ENCODE results near the gene AGMAT. TPM values are rescaled to one million over a fixed set of nuclear protein-coding genes. Genes with fewer than 3 reads are reported as not detected.

Gene AGMAT
- total and polyA plus RNA-seq, 2 of the 13 experiments (the other 11 are each of a cell fraction or from before 2014, with no cell fraction given): 59.1 to 174 TPM

DNA sequence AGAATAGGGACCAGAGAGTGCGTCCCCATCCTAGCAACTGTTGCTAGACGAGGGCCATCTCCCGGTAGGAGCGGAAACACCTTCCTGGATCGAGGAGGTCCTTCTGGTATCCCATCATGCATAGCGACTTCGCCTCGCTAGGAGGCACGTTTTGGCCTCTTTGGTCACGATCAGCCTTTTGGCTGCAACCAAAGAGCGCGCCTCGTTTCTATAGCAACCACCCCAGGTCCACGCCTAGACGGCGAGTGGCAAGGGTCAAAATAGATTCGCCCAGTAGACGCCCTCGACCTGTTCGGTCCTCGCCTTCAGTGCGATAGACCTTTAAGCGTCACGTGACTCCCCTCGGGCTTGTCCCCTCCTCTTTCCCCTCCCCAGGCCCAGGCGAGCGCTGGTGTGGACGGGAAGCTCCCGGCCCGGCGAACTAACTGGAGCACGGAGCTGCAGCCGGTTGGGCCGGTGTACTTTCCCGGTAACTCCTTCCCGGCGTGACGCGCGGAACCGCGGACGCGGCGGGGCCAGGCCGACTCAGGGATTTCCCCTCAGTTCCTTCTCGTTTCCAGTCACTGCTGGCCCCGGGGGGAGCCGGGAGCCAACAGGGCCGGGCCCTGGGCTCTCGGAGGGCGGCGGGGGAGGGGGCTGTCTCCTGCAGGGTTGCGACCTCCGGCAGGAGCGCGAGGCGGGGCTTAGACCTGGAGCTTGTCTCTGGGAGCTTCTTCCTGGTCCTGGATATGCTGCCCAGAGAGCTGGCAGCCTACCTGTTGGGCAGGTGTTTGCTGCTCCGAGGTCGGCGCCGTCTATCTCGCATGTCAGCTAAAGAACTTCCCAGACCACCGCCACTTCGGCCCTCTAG is 58.1 kb downstream of the AGMAT start, which contains the start of gene DNAJC16 (continued):
- TF ChIP-seq, protein P1, sequence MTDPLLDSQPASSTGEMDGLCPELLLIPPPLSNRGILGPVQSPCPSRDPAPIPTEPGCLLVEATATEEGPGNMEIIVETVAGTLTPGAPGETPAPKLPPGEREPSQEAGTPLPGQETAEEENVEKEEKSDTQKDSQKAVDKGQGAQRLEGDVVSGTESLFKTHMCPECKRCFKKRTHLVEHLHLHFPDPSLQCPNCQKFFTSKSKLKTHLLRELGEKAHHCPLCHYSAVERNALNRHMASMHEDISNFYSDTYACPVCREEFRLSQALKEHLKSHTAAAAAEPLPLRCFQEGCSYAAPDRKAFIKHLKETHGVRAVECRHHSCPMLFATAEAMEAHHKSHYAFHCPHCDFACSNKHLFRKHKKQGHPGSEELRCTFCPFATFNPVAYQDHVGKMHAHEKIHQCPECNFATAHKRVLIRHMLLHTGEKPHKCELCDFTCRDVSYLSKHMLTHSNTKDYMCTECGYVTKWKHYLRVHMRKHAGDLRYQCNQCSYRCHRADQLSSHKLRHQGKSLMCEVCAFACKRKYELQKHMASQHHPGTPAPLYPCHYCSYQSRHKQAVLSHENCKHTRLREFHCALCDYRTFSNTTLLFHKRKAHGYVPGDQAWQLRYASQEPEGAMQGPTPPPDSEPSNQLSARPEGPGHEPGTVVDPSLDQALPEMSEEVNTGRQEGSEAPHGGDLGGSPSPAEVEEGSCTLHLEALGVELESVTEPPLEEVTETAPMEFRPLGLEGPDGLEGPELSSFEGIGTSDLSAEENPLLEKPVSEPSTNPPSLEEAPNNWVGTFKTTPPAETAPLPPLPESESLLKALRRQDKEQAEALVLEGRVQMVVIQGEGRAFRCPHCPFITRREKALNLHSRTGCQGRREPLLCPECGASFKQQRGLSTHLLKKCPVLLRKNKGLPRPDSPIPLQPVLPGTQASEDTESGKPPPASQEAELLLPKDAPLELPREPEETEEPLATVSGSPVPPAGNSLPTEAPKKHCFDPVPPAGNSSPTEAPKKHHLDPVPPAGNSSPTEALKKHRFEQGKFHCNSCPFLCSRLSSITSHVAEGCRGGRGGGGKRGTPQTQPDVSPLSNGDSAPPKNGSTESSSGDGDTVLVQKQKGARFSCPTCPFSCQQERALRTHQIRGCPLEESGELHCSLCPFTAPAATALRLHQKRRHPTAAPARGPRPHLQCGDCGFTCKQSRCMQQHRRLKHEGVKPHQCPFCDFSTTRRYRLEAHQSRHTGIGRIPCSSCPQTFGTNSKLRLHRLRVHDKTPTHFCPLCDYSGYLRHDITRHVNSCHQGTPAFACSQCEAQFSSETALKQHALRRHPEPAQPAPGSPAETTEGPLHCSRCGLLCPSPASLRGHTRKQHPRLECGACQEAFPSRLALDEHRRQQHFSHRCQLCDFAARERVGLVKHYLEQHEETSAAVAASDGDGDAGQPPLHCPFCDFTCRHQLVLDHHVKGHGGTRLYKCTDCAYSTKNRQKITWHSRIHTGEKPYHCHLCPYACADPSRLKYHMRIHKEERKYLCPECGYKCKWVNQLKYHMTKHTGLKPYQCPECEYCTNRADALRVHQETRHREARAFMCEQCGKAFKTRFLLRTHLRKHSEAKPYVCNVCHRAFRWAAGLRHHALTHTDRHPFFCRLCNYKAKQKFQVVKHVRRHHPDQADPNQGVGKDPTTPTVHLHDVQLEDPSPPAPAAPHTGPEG (CRISPR knock-in tag; IDR thresholded peaks at IDR 0.05): no peak
- no peak for TF ChIP-seq SNAI1 (CRISPR knock-in tag; IDR thresholded peaks at IDR 0.05; ENCODE audit: borderline replicate concordance)
- TF ChIP-seq SRF (IDR thresholded peaks at IDR 0.05; ENCODE audit: low read depth, low read length): no peak
- TF ChIP-seq ZNF75D (CRISPR knock-in tag; IDR thresholded peaks at IDR 0.05; ENCODE audit: borderline replicate concordance): no peak
- TF ChIP-seq HOXA3 (CRISPR knock-in tag; IDR thresholded peaks at IDR 0.05): peak; percentile 82
- no peak for TF ChIP-seq ZNF564 (CRISPR knock-in tag; IDR thresholded peaks at IDR 0.05)
- TF ChIP-seq PHB2 (IDR thresholded peaks at IDR 0.05; ENCODE audit: partially characterized antibody): no peak
- TF ChIP-seq NCOA5 (CRISPR knock-in tag; IDR thresholded peaks at IDR 0.05): no peak
- no peak for TF ChIP-seq ZNF160 (CRISPR knock-in tag; IDR thresholded peaks at IDR 0.05)
- peak; percentile 99 for TF ChIP-seq RAD51 (IDR thresholded peaks at IDR 0.05; ENCODE audit: borderline replicate concordance)
- TF ChIP-seq ZSCAN20 (CRISPR knock-in tag; IDR thresholded peaks at IDR 0.05; ENCODE audit: borderline replicate concordance): no peak
- no peak for TF ChIP-seq PAF1 (CRISPR knock-in tag; IDR thresholded peaks at IDR 0.05)
- TF ChIP-seq ATF7-NPFF (CRISPR knock-in tag; IDR thresholded peaks at IDR 0.05; ENCODE audit: low read depth): 0 out of 2 replicates have a peak, but pooled peaks have one; percentile 48
- TF ChIP-seq, protein P2, sequence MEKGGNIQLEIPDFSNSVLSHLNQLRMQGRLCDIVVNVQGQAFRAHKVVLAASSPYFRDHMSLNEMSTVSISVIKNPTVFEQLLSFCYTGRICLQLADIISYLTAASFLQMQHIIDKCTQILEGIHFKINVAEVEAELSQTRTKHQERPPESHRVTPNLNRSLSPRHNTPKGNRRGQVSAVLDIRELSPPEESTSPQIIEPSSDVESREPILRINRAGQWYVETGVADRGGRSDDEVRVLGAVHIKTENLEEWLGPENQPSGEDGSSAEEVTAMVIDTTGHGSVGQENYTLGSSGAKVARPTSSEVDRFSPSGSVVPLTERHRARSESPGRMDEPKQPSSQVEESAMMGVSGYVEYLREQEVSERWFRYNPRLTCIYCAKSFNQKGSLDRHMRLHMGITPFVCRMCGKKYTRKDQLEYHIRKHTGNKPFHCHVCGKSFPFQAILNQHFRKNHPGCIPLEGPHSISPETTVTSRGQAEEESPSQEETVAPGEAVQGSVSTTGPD (CRISPR knock-in tag; IDR thresholded peaks at IDR 0.05): no peak
- peak; percentile 93 for TF ChIP-seq ZNF777 (CRISPR knock-in tag; IDR thresholded peaks at IDR 0.05)
- no peak for TF ChIP-seq ZNF251 (CRISPR knock-in tag; IDR thresholded peaks at IDR 0.05)
- TF ChIP-seq, protein P3, sequence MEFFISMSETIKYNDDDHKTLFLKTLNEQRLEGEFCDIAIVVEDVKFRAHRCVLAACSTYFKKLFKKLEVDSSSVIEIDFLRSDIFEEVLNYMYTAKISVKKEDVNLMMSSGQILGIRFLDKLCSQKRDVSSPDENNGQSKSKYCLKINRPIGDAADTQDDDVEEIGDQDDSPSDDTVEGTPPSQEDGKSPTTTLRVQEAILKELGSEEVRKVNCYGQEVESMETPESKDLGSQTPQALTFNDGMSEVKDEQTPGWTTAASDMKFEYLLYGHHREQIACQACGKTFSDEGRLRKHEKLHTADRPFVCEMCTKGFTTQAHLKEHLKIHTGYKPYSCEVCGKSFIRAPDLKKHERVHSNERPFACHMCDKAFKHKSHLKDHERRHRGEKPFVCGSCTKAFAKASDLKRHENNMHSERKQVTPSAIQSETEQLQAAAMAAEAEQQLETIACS (CRISPR knock-in tag; IDR thresholded peaks at IDR 0.05): no peak
- TF ChIP-seq ZEB1 (IDR thresholded peaks at IDR 0.05; ENCODE audit: insufficient replicate concordance, low read depth): peak; percentile 85
- peak; percentile 56; the same call in 1 of the 2 replicates for TF ChIP-seq ZBTB21 (CRISPR knock-in tag; IDR thresholded peaks at IDR 0.05)
- peak; percentile 70 for TF ChIP-seq ZNF670 (CRISPR knock-in tag; IDR thresholded peaks at IDR 0.05; ENCODE audit: borderline replicate concordance)
- peak; percentile 98 for TF ChIP-seq HDAC1 (CRISPR knock-in tag; IDR thresholded peaks at IDR 0.05)
- no peak for TF ChIP-seq NFIB (CRISPR knock-in tag; IDR thresholded peaks at IDR 0.05; ENCODE audit: borderline replicate concordance)
- TF ChIP-seq SP4 (CRISPR knock-in tag; IDR thresholded peaks at IDR 0.05): peak; percentile 54; the same call in 1 of the 2 replicates
